GM19328 (cell line): ENCODE data around the gene NOC4L.

ENCODE experiments used
- ATAC-seq: cut with Tn5 transposase; IDR thresholded peaks from one replicate; pipeline ENCODE4 v1.9.1; 2021; ENCODE audit warnings: mild to moderate bottlenecking, moderate library complexity; ENCODE audit not compliant: unreplicated experiment

The NOC4L gene

DNA sequence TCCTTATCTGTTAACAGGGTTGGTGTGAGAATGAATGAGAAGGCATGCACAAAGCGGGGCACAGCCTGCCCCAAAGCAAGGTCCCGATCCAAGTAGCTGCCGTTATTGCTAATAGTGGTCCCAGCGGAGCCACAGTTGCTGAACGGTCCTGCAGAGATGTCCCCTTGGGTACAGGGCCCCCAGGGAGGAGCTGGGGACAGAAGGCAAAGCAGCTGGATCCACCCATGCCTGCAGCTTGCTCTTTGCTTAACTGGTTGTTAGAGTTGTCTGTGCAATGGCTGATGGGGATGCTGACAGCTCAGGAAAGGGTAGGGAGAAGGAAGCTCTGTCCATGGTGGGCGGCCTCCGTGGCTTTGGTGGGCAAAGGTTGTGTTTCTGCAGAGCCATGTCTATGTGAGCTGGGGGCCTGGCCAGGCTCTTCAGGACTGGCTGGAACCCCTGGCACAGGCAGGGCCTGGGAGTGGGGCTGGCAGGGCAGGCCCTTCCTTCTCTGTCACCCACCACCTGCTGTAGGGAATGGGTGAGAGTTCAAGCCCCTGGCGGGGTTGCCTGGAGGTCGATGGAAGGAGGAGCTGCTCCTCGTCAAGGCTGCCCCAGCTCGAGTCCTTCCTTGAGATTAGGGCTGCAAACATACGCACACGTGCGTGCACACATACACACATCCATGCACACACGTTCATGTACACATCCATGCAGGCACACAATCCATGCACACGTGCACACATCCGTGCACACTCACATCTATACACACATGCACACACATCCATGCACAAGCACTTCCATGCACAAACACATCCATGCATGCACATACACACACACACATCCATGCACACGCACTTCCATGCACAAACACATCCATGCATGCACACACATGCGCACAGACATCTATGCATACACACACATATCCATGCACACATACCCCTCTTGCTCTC, 35.4 kb downstream of the NOC4L start:
- ATAC-seq: no peak

DNA sequence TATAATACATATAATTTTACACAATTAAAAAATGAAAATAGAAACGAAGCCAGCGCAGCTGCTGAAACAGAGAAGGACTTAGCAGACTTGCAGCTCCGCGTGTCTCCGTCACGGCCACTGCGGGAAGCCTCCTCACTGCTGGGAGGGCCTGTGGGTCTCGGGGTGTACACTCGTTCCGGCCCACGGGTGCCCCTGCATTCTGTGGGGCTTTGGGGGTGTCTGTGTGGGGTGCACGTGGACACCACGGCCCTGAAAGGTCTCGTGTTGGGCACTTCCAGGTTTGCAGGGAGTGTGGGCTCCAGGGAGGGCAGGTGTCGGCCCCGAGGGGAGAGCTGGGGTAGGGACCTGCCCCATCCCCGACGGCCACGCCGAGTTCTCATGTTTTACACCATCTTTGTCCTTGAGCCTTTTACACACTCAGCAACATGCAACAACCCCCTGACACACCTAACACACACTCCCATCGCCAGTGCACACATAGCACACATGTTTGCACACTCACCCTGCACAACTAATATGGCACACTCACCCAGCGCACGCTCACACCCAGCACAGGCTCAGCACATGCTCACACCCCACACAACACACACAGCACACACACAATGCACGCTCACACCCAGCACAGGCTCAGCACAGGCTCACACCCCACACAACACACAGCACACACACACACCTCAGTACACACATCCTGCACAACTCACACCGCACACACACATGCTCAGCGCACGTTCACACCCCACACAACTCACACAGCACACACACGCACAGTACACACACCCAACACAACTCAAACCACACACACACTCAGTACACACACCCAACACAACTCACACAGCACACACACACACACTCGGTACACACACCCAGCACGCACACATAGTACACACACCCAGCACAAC, 36.6 kb downstream of the NOC4L start:
- ATAC-seq: no peak

DNA sequence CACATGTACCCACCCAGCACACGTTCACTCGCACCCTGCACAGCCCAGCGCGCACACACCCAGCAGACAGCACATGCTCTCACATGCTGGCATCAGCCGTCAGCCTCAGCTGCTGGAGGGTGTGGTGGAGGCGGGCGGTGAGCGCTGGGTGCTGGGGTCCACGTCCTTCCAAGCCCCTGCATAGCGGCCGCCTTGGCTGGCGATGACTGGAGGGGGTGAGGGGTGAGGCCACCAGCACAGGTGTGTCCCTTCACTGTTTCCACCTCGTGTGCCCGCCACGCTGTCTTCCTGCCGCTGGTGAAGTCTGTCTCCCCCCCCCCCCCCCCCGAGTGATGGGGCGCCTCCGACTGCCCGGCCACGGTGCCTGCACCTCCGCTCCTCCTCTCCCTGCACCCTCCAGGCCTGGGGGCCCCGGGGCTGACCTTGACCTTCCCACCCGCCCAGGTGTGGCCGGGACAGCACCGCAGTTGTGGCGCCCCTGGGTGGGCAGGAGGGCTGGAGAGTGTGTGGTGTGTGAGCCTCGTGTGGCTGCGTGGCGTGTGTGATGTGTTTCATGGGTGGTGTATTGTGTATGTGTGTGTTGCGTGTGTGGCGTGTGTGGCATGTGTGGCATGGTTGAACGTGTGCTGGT, 37.4 kb downstream of the NOC4L start:
- no peak for ATAC-seq

DNA sequence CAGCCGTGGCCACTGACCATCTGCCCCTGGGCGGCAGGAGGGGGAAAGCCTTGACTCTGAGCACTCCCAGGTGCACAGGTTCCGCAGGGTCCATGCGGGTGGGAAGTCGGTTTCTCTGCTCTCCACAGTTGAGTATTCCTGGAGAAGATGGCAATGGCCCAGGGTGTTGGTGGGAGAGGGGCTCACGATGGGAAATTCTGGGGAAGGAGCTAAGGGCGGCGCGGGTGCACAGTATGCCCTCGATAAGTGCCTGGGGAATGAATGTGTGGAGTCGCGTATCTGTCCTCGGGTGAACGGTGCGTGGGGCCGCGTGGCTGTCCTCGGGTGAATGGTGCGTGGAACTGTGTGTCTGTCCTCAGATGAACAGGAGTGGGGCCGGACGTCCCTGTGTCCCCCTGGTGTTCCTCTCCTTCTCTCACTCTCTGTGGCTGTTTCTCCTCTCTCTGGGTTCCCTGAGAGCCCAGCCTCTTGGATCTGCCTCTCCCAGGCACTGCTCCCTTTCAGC, 38.0 kb downstream of the NOC4L start:
- no peak for ATAC-seq

DNA sequence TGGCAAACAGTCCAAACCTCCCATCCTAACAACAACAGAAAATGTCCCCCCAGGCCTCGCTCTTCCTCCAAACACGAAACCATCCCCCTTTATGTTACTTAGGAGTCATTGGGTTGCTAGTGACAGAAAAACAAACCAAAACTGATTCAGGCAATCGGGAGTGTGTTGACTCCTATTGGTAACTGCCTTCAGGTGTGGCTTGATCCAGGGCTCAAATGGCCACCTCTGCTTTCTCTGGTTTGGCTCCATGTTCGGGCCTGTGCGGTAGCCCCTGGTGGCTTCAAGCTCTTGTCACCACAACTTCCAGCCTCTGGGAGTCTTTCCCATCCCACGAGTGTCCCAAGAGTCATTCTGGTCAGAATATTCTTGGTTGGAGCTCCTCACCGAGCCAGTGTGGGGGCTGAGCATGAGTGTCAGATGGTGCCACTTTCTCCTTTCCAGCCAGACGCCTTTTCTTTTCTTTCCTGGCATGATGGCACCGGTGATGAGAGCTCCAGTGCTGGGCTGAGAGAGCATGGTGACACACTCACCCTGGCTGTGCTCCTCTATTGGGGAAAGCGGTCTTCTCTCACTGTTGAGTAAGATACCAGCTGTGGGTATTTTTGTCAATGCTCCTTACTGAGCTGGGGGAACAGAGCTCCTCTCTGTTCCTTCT, 38.6 kb downstream of the NOC4L start:
- no peak for ATAC-seq

DNA sequence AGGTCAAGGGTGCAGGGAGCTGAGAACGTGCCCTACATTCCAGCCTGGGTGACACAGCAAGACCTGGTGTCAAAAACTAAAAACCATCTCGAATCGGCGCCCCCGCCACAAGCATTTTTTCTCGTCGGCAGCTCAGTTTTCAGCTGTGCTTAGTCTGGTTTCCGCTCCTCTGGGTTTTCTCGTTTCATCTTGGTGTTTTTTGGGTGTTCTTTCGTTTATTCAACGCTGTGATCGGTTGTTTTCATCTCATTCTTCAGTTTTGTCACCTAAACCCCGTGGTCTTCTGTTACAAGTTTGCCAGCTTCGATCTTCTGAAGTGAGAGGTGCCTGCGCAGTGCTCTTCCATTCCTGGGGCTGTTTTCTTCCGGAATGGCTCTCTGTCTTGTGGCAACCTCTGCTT, 41.4 kb downstream of the NOC4L start:
- no peak for ATAC-seq

DNA sequence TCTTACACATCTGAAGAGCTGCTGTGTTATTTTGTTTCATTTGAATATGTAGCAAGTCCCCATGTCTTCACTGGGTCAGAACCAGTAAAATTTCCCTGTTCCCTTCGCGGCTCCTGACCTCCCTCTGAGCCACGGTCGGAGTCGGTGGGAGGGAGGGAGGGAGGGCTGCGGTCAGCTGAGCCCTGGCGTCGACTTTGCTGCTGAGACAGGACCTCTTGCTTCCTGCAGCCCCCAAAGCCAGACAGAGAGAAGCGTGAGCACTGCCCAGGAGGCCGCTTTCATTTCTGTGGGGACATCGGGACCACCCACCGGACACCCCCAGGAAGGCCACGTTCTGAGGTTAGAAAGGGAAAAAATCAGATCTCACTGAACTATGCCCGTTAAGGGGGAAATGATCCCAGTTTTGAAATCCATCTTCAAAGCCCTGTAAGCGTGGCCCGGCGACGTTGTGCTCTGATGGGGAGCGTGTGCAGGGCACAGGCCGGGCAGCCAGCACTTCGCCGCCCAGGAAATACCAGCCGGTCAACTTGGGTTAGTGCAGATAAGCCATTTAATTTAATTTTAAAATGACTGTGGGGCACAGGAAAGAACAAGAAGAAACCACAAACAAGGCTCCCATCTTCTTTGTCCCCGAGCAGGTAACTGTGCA, 42.1 kb downstream of the NOC4L start:
- no peak for ATAC-seq

DNA sequence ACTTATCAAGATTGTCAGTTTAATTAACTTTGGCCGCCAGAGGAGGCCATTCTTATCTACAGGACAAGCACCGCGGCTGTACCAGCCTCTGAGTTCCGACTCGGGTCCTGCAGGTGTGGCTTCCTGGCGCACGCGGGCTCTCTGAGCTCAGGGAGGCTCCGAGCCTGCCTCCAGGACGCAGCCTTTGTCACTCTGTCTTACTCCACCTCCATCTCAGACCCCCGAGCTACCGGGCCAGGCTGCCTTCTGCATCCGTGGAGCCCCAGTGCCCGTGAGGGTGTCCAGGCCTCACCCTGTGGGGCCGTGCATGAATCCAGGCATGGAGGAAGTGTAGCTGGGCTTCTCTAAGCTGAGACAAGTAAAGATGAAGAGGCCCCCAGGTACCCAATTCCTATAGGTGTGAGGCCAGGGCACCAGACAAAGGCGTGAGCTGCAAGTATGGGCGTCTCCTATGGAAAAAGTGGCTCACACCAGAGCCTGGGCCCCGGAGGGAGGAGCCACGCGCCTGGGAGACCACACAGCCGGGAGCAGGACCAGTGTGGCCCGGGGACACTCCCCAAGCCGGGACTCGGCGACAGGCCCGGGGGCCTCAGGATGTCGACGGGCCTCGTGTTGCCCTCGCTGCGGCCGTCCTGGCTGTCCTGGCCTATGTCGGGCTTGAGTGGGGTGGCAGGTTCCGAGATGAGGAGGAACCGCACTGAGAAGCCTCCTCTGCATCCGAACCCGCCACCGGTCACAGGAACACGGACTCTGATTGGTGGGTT, 42.8 kb downstream of the NOC4L start:
- ATAC-seq: no peak

DNA sequence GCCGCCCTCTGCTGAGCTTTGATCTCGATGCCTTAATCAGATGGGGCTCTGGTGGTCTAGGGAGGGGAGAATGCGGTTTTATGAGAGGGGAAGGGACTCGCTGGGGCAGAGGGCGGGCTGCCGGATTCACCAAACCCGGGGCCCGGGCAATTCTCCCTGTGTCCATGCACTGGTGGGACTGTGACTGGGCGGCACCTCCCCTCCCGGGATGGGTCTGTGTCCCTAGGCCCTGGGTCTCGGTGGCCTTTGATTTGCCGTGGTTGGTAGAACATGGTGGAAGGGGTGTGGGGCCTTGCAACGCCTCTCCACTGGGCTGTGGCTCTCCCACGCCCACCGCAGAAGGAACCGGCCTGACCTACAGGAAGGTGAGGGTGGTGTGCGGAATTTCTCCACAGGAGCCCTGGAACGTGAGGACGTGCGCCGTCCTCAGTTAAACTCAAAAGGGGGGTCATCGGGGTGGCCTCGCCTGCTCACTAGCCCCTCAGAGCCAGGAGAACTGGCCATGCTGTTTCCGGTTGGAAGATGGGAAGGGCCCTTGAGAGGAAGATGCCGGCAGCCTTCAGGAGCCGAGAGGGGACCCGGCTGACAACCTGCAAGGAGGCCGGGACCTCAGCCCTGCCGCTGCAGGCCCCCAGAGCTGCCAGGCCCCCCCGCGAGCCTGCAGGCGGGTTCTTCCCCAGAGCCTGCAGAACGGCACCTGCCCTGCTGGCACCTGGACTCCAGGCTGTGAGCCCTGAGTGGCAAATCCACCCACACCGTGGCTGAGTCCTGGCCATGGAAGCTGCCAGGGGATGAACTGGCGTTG, 43.6 kb downstream of the NOC4L start:
- ATAC-seq: no peak

DNA sequence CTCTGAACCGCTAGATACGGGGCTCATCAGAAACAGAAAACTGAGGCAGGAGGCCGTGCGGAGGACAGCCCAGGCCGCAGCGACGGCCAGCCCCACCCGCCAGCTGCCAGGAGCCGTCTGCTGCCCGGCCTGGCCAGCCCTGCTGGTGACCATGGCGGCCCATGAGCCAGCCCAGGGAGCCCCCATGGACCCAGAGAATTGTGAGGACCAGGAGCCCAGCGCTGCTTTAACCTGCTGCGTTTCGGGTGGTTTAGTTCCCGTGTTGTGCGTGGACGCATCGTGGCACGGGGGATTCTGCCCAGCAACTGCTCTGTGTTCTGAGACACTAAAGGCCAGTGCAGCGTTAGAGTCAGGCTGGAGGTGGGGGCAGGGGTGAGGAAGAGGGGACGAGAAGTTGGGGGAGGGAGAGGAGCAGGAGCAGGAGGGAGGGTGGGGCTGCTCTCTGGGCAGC, 44.2 kb downstream of the NOC4L start:
- no peak for ATAC-seq

DNA sequence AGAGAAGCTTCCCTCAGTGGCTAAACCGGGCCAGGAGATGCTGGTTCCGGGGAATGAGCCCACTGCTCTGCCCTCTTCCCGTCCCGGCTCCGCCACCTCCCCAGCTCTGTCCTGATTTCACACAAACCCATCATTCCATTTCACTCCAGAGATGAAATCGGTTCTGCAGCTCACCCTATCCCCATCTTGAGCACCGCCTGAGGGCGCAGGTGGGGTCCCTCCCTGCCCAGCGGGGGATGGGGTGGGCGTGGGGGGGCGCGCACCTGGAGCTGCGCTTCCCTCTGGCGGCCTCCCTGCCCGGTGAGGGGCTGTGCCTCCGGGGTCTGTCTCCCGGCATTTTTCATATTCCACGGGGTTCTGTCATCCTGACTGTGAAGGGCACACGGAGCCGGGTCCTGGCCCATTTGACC, 44.7 kb downstream of the NOC4L start:
- no peak for ATAC-seq

DNA sequence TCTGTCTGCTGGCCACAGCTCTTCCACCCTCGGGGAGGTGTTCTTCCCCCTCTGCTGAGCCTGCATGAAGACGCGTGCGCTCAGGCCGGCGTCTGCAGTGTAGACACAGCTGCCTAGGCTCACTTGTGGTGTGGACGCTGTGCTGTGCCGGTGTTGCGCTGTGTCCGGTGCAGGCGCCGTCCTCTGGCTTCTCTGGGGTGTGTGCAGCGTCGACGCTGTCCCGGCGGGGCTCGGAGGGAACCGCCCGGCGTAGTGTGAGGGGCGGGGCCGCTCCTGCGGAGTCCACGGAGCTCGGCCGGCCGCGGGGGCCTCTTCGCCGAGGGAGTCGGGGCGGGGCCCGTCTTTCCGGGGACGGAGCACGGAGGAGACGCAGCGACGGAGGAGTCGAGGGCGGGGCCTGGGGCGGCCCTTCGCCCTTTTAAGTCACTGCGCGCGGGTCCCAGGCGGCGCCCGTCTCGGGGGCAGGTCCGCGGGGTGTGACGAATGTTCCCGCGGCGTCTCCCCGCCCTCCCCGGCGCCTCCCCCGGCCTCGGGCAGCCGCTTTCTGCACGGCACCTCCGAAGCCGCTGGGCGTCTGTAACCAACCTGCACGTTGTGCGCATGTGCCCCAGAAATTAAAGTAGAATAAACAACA, 45.2 kb downstream of the NOC4L start:
- peak; percentile 91 for ATAC-seq

DNA sequence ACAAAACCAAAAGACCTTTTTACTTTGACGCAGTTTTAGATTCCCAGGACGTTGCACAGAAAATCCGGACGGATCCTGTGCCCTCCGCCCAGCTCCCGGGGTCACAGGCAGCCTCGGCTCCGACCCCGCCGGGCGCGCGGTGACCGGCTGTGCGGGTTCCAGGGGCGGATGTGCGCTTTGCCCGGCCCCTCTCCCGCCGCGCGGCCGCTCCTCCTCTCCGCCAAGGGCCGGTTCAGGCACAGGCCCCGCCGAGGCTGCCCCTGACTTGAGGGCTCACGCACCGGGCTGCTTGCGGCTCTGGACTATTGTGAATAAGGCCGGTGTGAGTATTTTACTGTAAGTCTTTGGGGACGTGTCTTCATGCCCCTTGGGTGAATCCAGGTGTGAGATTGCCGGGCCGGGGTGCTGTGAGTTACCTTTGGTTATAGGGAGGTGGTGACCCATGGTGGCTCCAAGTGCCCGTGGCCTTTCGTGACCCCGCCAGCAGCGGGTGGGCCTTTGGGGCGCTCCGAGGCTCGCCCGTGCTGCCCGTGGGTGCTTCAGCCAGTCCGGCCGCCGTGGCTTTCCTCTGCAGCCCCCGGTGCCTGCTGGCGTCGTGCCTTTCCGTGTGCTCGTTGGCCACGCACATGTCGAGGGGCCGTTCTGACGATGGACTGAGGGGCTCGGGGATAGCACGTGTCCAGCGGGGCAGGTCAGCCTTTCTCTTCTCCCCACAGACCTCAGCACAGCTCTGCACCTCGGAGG, 45.9 kb downstream of the NOC4L start:
- no peak for ATAC-seq

DNA sequence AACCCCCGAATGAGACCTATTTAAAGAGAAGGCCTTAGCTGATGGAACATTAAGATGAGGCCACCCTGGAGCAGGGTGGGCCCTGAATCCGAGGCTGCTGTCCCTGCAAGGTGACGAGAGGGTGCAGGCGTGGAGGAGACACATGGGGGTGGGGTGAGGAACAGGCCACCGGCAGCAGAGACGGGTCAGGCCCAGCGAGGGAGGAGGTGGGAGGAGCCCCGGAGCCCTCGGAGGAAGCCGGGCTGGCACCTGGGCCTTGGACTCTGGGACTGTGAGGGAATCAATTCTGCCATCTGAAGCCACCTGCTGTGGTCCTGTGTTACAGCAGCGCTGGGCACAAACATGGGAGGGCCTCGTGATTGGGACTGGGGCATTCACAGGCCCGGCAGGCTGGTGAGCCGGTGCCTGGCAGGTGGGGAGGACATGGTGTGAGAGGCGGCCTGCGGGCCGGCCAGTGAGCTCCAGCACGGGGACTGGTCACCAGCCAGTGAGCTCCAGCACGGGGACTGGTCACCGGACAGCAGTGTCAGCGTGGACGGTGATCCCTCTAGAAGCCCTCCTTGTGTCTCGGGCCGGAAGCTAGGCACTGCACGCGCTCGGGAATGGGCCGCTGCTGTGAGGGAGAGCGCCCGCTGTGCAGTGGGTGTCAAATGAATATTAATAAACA, 46.7 kb downstream of the NOC4L start:
- ATAC-seq: no peak

DNA sequence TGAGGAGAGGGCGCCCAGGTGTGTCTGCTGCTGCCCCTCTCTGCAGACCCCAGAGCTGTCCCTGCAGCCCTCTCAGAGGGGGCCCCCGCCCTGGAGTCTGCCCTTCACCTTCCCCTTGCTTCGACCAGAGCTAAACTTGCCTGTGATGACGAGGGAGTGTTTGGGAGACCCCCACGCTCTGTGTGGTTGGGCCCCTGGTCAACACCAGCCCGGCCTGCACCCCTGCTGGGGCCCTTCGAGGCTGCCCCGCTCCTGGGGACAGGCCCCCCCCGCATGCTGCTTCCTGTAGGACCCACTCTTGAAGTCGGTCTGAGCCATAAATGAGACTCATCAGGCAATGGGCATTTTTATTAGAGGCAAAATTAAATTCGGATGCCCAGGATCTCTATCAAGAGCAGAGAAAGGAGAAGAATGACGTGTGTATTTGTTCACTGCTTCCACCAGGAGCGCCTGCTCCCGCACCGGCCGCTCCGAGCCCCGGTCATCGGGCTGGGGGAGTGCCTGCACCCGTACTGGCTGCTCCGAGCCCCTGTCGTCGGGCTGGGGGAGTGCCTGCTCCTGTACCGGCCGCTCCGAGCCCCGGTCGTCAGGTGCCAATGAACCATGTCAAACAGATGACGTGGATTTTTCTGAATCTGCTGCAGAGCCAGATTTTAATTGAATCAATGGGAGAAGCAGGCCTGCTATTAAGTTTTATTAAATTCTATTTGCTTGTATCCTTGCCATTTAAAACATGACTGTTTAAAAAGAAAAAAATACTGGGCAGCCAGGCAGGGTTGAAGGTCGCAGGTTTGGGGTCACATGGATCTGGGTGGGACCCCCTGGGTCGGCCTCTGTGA, 47.7 kb downstream of the NOC4L start:
- no peak for ATAC-seq

DNA sequence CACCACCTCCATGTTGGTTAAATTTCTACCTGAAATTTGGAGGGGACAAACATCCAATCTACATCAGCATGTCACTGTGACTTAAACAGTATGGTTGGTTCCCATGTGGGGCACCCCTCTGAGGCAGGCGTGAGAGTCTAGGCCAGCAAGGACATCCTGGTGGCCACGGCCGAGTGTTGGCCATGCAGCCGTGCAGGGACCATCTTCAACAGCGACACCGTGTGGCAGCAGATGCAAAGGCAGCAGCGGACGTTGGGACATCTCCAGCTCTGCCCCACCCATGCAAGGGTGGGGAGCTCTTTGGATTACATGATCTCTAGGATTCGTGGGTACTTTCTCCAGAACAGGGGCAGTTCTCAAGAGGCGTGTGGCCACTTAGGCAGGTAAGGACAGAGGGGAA, 49.8 kb downstream of the NOC4L start:
- no peak for ATAC-seq
